Astrocyte of the hippocampus (primary cell): Measurements from ENCODE around the gene PORCN.
"Not testable (repeated sequence)": the region's sequence is repeated elsewhere in the genome, so short reads cannot be mapped to it uniquely, and the experiment has no call there.

Experiments used
- DNase-seq: peaks from one replicate; pipeline ENCODE4 v3.0.0; 2011; ENCODE audit warnings: low read depth, low spot score

PORCN gene

GRCh38 chrX:48512371-48512935 is 3.7 kb downstream of the PORCN start:
- no peak for DNase-seq

GRCh38 chrX:48513670-48514069 is 4.9 kb downstream of the PORCN start:
- DNase-seq: no peak

GRCh38 chrX:48514126-48514806 is 5.5 kb downstream of the PORCN start:
- no peak for DNase-seq

- no peak for DNase-seq
Observed at GRCh38 chrX:48514868-48515460, 6.2 kb downstream of the PORCN start.

- no peak for DNase-seq
Observed at GRCh38 chrX:48515842-48516241, 7.0 kb downstream of the PORCN start.

GRCh38 chrX:48516285-48516684 is 7.5 kb downstream of the PORCN start:
- DNase-seq: no peak

DNA sequence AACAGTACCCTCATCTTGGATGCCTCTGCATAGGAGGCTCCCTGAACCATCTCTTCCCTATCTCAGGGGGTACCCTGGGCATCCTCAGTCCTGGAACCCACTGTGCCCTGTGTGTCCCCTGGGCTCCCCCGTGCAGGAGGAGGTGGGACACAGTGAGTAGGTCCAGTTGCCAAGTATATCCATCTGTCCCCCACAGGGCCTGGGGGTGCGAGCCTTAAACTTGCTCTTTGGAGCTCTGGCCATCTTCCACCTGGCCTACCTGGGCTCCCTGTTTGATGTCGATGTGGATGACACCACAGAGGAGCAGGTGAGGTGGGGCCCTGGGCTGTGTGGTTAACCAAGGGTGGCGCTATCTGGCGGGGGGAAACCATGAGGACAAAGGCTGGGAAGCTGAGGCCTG is 8.2 kb downstream of the PORCN start:
- DNase-seq: no peak

- not testable (repeated sequence) for DNase-seq
Observed at GRCh38 chrX:48519481-48519880, 10.7 kb downstream of the PORCN start.

DNA sequence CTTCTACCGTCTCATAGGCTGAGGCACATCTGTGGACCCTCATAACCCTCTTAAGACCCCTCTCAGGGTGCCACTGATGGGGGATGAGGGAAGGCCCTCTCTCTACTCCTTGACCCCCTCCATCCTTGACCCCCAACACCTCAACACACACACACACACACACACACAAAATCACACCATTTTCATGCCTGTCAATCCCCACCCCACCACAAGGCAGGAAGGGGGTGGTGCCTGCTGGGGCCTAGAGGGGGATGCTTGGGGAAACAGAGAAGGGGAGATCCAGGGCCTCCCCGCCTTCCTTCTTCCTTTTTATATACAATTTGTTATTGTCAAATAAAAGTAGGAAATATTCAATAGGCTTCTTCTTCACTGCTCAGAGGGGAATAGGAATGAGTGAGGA is 11.7 kb downstream of the PORCN start:
- no peak for DNase-seq

DNA sequence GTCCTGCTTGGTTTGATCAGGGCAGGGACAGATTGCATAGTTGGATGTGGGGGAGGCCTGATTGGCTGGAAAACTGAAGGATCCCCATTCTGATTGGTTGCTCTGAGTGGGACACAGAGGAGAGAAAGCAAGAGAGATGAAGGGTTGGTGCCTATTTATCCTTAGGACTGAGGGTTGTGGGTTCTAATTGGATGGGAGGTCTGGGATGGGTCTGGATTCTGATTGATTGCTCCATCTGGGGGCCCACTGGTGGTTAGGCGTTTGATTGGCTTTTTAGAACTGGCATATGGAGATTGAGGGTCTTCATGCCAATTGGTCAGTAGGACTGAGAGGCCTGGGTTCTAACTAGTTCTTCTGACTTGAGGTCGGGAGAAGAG is 12.2 kb downstream of the PORCN start:
- no peak for DNase-seq

DNA sequence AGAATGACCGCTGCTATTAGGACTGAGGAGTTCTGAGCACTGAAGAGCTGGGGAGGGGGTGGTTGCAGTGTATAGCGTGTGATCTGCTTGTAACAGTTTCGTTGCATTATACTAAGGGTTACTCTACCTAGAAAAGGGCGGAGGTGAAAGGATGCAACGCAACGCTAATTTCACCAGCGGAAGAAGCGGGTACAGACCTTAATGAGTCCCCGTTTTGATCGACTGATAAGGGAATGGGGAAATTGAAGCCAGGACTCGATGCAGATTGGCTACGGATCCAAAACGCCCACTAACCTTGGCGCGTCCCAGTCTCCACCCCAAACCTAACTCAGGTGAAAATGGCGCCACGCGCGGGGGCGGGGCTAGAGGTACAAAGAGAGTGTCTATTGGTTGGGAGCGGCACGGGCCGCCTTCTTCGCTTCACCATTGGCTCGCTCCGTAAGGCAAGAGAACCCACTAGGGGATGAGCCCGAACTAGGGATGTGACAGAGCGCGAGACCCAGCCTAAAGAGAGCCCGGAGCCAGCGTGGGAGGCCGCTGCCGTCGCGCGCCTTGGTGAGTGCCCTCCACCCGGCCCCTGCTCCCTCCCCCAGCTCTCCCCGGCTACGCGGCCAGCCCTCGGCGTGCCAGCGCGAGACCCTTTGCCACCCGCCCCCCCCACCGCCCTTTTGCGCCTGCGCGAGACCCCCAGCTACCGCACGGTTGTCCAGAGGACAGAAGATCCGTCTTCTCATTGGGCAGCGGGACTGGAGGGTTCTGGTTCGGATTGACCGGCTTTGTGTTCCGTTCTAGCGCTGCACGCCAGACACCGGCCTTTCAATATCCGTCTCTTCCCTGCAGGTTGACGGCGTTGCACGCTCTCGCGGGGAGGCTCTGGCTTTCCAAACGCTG is 12.8 kb downstream of the PORCN start, which contains the start of gene EBP:
Gene EBP, plus strand, starts transcription at position 456 of the 891 bp plus-strand sequence. CDS start 1,964 bp downstream, outside the sequence.
- DNase-seq: peak; percentile 92

DNA sequence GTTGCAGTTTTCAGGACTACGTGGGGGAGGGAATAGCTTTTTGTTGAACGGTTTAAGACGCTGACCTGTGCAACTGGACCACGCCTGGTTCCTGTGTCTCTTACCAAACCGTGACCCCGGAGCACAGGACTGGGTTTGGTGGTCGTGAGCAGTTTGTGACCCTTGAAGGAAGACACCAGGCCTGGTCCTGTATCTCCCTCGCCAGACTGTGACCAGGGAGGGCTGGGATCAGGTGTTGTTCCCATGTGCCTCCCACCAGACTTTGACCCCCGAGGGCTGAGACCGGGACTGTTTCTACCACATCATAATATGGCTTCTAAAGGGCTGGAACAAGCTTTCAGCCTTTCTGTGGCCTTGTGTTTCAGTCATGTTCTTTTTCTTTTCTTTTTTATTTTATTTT is 13.5 kb downstream of the PORCN start:
- no peak for DNase-seq

DNA sequence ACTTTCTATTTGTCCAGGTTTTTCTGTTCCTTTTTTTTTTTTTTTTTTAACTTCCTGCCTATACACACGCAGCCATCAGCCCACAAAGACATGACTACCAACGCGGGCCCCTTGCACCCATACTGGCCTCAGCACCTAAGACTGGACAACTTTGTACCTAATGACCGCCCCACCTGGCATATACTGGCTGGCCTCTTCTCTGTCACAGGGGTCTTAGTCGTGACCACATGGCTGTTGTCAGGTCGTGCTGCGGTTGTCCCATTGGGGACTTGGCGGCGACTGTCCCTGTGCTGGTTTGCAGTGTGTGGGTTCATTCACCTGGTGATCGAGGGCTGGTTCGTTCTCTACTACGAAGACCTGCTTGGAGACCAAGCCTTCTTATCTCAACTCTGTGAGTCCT is 14.9 kb downstream of the PORCN start:
- DNase-seq: no peak

DNA sequence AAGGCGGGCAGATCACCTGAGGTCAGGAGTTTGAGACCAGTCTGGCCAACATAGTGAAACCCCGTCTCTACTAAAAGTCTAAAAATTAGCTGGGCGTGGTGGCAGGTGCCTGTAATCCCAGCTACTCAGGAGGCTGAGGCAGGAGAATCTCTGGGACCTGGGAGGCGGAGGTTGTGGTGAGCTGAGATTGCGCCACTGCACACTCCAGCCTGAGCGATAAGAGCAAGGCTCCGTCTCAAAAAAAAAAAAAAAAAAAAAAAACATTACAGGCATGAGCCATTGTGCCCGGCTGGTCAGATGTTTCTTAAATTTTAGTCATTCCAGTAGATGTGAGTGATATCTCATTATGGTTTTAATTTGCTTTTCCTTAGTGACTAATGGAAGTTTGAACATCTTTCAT is 17.1 kb downstream of the PORCN start:
- not testable (repeated sequence) for DNase-seq

DNA sequence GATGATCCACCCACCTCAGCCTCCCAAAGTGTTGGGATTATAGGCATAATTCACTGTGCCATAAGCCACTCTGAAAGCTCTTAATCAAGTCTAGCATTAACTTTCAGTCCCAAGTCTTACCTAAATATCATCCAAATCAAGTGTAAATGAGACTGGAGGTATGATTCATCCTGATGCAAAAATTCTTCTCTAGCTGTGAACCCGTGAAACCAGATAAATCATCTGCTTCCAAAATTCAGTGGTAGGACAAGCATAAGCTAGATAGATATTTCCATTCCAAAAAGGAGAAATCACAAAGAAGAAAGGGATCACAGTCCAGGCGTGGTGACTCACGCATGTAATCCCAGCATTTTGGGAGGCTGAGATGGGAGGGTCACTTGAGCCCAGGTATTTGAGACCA is 21.9 kb downstream of the PORCN start:
- peak; percentile 11 for DNase-seq

DNA sequence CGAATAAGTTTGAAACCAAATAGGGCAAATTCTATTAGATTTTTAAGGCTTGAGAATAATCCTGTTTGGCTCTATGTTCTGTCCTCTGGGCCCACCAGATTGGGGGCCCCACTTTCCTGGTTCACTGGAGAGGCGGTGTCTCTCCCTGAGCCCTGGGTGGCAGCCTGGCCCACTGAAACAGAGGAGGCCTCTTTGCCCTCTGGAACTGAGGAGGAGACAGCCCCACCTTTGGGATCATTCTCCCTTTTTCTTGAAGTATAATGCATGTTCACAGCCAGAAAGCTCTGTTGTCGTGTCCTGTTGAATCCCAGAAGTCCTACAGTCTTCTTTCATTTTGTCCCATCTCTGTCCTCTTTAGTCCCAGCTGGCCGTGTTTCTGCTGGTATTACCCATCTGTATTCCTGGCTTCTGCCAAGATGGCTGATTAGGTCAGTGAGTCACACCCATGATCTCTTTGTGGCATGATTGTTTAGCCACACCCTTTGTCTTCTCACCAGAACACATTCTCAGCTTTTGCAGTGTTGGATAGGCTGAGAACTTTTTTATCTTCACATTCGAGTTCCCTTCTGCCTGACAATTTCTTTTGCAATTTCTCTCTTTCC is 22.7 kb downstream of the PORCN start:
- peak; percentile 71 for DNase-seq

- no peak for DNase-seq
Observed at GRCh38 chrX:48532161-48532560, 23.4 kb downstream of the PORCN start.

- DNase-seq: no peak
Observed at GRCh38 chrX:48533165-48533564, 24.4 kb downstream of the PORCN start.

GRCh38 chrX:48538641-48539344 is 30.0 kb downstream of the PORCN start:
- no peak for DNase-seq

DNA sequence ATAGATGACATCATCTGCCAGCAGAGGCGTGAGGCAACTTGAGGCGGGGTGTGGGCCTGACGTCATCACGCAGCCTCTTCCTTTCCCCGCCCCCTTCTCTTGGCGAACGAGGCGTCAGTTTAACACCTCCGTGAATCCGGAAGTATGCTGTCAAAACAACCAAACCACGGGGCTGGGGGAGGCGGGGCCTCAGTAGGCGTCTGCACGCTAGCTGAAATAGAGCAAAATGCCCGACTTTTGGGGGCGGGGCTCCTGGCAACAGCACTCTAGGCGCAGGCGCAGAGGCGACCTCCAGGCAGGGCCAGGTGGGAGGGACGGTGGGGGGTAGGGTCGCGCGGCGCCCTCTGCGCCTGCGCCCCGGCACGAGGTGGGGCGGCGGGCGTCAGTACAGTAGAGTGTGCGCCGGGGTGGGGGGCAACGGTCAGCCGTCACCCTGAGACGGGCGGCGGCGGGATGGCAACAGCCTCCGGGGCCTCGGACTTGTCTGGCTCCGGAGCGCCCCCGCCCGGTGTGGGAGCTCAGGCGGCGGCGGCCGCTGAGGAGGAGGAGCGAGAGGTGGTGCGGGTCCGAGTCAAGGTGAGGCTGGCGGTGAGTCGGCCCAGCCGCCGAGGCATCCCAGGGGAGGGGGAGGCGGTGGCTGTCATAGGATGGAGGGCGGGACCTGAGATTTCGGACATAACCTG is 30.7 kb downstream of the PORCN start, which contains the start of gene TBC1D25:
Gene TBC1D25, plus strand, starts transcription at position 370 of the 683 bp plus-strand sequence. Its CDS starts 84 bp downstream, at position 454.
- DNase-seq: peak; percentile 97
